T-helper 1 cell treated with Interleukin-12 subunit alpha and Interleukin-12 subunit beta and Interleukin-4 antibody, amounts not matched to agents 30 ng/mL and 1 ng/mL, for 36 hours (primary cell): Measurements from ENCODE around the gene DNAH7. TPM values are rescaled to one million over a fixed set of nuclear protein-coding genes. Genes with fewer than 3 reads are reported as not detected.

ENCODE experiments used
- intact Hi-C: fragments of 100-400 bp; cut with micrococcal nuclease; formaldehyde crosslinking; loops from one replicate; pipeline ENCODE4 v1.15.1; 2024
- total RNA-seq: library from RNA; stranded (reverse); gene quantifications from 2 replicates; pipeline ENCODE4 v1.2.3, GENCODE V29; 2022

Gene DNAH7
- total RNA-seq, 1 donor from 2014 or later = 0.05 TPM

DNA sequence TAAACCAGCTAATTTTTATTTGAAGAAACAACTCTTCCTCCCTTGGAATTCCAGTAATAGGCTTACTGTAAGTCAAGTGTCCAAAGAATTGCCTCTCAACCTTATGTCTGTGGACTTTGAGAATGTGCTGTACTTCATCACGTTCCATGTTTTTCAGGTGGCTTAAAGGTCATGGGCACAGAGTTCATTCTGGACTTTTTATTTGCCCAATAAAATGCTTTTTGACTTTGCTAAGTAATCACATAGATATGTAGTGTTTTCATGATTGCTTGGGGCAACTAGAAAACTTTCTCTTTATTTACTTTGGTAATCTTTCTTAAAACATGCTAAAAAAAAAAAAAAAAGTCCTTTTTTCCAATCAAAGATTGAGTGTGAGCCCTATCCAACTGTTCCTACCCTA is 10.4 kb upstream of the DNAH7 start:
- intact Hi-C loops = loop anchor here (2.0 to 5.0 kb wide), 3 partner anchors 58 to 673 kb away; no protein-coding TSS in a partner anchor

DNA sequence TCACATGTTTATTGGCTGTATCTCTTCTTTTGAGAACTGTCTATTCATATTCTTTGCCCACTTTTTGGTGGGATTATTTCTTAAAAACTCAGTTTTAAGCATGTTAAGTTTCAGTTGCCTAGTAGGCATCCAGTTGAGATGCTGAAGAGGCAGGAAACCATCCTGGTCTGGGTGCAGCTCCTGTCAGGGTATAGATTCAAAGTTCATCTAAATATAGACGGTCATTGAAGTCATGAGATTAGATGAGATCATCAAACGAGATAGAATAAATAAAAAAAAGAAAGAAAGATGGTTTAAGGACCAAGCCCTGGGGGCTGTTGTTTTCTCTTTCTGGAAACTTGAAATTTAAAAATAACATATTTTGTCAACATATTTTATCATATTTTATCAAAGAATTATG is 9.2 kb upstream of the DNAH7 start:
- intact Hi-C loops = loop anchor here (1.0 to 5.0 kb wide), 7 partner anchors 10 to 674 kb away; partner anchors contain the start of gene DNAH7

DNA sequence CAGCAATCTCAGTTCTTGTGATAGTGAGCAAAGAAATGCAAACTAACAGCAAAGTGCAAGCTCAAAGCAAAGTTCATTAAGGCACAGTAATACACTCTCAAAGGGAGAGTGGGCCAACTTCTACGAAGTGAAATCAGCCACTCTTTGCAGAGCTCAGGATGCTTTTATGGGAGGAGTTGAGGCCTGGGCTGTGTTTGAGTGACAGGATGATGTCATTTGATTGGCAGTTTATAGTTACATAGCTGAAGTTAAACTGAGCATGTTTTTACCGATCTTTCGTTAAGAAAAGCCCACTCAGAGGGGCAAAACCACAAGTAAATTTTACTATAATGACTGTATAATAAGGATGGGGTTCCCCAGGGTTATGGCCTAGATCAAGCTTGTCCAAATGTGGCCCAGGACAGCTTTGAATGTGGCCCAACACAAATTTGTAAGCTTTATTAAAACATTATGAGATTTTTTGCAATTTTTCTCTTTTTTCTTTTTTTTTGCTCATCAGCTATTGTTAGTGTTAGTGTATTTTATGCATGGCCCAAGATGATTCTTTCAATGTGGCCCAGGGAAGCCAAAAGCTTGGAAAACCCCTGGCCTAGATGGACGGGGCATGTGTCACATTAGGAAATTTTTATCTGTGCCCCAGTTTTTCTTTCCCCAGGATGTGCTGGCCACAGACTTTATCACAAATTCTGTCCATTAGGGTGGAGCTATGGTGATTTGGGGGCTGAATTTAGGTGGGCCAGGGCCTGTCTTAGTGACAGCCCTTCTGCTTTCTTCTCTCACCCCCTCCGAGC is 8.3 kb upstream of the DNAH7 start:
- intact Hi-C loops = loop anchor here (5.0 kb wide), 1 partner anchor 675 kb away; no protein-coding TSS in a partner anchor

DNA sequence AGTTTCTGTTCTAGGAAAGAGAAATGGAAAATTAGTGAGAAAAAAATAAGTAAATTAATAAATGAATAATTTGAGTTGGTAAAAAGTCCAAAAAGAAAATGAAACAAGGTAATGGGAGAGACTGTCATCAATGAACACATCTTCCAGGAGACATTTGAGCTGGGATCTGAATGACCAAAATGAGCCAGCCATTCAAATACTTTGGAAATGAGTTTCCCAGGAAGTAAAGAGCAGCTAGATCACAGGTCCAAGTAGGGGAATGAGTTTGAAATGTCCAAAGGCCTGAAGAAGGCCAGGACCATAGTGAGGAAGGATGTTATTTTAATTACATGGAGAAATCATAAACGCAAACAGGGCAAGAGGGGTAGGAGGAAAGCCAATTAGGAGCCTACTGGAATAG is 6.6 kb upstream of the DNAH7 start:
- intact Hi-C loops = loop anchor here (5.0 kb wide), 1 partner anchor 677 kb away; no protein-coding TSS in a partner anchor

DNA sequence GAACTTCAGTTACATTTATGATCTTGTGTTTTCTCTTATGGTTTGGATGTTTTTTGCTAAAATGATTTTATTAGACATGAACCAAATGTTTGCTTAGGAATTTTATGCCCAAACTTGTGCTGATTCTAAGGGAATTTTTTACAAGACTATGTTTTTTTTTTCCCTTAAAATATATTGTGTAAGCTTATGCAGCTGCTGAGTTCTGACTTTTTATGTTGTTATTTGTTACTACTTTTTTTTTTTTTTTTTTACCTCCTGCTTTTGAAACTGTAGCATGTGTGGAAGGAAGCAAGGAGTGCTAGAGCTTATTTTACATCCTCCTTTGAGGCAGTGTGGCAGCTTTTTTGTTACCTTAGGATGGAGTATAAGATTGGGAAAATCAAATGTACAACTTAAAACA is 6.0 kb upstream of the DNAH7 start:
- intact Hi-C loops = loop anchor here (5.0 kb wide), 1 partner anchor 678 kb away; no protein-coding TSS in a partner anchor

DNA sequence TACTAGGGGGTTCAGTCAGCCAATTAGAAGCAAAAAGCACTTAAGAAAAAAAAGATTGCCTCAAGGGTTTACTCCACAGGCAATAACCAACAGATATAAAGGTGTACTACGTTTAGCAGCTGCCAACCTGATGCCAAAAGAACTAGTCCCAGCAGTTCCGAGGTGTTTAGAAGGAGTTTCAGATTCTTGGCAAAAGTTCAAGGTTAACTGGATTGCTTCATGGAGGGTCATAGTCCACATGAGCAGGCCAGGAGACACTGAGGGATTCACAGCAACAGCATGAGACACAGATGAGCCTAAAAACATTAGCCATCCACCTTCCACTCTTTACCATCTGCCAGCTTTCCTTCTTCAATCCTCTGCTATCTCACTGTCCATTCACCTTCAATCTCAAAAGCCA is 4.9 kb upstream of the DNAH7 start:
- intact Hi-C loops = no loop called here

DNA sequence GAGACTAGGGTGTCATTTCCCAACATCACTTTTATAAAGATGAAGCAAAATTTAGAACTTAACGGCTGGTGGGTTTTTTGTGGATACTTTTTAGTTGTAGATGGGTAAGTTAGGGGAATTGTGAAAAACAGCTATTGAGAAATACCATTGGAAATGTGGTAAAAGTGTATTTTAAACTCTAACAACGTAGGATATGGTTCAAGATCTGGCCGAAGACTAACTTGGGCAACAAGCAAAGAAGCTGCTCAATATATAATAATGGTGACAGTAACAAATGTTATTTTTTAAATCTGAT is 1.6 kb downstream of the DNAH7 start:
- intact Hi-C loops = loop anchor here (2.0 to 10.0 kb wide), 6 partner anchors 580 to 1710 kb away; partner anchors contain the start of gene MARS2

DNA sequence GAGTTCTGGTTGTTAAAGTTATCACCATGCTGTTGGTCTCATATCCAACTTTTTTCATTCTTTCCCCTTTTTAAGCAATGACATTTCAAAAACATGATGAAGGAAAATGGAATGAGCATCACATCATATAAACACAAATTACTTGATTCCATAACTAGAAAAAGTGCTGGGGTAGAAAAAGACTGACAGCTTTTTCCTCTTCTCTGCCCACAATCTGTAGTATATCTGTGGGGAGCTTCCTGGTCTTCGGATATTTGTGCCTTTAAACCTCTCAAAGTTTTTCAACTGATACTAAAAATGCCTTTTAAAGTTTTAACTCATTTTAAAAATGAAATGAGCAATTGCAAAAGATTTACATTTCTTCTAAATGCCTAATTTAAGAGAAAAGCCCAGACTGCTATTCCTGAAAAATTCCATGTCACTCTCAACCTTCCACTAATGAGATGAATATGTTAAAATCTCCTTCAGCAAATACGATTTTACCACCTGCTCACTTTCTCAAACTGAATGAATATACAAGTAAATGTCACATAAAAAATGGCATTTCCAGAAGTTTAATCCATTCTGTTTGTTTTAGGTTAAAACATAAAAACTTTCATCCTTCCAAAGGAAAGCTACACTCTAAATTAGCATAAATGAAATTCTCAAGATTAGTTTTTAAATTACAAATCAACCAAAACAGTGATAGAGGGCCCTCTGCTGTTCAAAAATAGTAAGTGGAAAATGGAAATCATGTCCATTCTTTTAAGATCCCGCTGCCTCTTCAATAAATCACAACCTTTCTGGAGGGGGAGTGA is 2.1 kb downstream of the DNAH7 start:
- intact Hi-C loops = loop anchor here (1.0 to 10.0 kb wide), 8 partner anchors 490 to 1900 kb away; partner anchors contain the start of gene MARS2

DNA sequence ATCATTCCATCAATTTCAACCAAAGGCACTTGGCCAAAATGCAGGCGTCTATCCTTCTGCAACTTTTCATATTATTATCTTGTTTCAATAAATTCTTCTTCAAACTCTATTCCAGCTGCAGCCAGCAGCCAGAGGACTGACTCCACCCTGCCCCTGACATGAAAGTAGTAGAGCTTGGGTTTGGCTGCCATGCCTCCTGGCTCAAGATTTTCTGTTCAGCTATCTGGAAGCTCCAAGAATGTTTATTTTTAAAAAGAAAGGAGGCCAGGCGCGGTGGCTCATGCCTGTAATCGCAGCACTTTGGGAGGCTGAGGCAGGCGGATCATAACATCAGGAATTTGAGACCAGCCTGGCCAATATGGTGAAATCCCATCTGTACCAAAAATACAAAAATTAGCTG is 4.9 kb downstream of the DNAH7 start:
- intact Hi-C loops = loop anchor here (10.0 kb wide), 2 partner anchors 649 to 1641 kb away; partner anchors contain the start of gene MARS2

DNA sequence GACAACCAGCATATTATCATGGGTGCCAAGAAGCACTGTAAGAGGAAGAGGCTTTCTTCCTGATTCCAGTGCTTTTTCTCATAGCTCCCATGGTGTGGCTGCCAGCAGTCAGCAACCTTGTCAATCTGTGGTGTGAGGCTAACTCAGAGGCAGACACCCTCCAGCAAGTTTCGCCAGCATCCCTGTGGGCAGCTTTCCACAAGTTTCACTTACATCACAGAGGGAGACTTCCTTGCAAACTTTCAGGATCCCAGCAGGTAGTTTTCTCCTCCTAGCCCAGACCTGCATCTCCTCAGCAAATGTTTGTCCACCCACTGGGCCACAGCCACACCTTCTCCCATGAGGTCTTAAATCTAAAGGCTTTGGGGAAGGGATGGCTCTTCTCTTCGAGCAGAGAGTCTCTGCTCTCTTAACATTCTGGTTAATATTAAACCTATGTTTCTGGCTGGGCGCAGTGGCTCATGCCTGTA is 9.1 kb downstream of the DNAH7 start:
- intact Hi-C loops = no loop called here

DNA sequence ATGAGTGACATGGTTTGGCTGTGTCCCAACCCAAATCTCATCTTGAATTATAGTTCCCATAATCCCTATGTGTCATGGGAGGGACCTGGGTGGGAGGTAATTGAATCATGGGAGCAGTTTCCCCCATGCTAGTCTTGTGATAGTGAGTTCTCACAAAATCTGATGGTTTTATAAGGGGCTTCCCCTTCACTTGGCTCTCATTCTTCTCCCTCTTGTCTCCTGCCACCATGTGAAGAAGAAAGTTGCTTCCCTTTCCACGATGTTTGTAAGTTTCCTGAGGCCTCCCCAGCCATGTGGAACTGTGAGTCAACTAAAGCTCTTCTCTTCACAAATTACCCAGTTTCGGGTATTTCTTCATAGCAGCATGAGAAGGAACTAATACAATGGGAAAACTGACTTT is 14.0 kb downstream of the DNAH7 start:
- intact Hi-C loops = no loop called here

DNA sequence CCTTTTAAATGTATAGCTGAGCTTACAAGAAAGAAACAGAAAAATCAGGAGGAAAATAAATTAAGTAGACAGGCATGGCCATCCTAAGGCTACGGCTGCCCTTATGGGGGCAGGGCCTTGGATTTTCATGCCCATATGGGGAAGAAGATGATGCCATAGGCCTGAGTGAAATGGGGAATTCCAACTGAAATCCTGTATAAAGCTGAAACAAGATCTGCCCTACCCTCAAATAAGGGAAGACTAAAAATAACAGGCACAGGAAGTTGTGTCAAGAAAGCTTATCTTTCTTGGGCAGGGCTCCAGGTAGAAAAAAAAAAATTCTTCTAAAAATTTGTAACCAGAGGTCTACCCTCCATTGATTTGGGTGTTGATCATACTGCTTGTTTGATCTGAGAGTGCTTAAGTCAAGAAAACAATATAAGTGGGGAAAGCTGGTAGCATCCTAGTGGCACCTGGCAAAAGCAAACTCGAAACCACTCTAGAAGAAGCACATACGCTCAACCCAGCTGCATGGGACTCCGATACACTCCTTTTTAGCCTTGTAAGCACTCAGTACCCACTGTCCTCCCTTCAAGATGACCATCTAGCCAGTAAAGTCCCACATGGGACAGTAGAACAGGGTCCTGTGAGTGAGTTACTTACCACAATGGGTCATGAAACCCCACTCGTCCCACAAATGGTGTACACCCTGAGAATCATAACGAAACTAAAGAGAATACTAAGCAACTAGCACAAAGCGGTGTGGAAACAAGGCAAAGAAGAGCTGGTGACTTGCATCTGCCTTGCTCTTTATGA is 22.3 kb downstream of the DNAH7 start:
- intact Hi-C loops = no loop called here

DNA sequence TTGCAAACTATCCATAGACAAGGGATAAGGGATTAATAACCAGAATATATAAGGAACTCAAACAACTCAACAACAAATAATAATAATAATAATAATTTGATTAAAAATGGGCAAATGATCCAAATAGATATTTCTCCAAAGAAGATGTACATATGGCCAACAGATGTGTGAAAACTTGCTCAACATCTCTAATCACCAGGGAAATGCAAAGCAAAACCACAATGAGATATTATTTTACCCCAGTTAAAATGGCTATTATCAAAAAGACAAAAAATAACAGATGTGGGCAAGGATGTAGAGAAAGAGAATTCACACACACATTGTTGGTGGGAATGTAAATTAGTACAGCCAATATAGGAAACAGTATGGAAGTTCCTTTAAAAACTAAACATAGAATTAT is 26.9 kb downstream of the DNAH7 start:
- intact Hi-C loops = no loop called here

DNA sequence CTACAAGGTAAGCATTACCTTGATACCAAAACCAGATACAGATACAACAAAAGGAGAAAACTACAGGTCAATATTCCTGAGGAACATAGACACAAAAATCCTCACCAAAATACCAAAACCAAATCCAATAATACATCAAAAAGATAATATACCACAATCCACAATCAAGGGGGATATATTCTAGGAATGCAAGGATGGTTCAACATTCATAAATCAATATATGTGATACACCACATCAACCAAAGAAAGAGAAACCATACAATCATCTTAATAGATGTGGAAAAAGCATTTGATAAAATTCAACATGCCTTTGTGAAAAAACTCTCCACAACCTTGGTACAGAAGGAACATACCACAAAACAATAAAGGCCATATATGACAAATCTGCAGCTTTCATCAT is 28.4 kb downstream of the DNAH7 start:
- intact Hi-C loops = no loop called here

DNA sequence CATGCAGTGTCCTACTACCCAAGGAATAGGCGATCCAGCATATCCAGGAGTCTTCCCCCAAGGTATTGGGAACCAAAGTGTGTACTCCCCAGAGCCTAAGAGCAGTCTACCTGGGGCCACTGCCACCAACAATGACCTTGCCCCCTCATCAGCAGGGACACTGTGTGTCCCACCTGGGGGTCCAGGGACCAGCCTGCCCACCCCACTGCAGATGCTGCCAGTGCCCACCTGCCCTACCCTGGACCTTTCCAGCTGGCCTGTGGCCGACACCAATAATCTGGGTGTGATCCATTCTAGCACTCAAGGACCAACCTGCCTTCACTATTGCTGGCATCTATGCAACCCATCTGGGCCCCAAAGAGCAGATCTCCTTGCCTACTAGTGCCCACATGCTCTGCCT is 32.2 kb downstream of the DNAH7 start:
- intact Hi-C loops = no loop called here

DNA sequence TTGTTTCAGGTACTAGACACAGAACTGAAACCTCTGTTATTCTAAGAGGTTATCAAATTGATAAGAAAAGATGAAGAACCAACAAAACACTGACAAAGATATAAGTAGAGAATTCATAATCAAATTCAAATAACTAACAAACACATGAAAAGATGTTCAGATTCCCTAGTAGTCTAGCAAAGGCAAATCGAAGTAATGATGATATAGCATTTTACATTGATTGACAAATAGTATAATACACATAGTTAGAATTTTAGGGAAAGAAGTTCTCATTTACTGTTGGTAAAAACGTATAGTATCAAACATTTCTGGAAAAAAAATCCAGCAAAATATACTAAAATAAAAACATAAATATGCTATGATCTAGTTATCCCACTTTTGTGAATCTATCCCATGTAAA is 50.6 kb downstream of the DNAH7 start:
- intact Hi-C loops = no loop called here

DNA sequence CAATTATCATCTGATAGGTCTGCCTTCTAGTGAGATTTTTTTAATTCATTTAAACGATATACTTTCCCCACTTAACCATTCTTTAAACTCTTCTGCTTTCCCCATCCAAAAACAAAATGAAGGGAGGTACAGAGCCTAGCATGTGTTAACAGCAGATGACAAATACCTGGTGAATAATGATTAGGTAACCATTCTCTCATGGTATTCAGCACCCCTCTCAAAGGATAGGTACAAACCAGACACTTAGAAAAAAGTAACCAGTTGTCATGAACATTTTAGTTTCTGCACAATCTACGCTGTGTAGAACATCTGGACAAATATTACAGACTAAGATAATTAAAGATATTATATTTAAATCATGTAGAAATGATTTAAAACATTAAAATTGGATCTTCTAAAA is 56.3 kb downstream of the DNAH7 start:
- intact Hi-C loops = no loop called here

DNA sequence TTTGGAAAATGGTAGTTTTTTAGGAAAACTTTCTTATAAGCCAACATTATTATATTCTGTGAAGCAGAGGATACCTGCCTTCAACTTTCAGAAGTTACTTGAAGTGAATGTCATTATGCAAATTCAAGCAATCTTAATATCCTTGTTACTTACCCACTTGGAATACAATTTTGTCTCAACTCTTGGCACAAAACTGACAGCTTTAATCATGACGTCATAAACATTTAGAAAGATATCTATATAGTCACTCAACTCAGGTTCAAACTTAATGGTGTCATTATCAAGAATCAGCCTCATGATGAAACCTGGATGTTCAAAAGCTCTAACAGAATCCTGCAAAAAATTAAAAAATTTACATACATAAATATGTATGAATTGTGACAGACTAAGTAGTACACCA is 68.1 kb downstream of the DNAH7 start:
- intact Hi-C loops = no loop called here

DNA sequence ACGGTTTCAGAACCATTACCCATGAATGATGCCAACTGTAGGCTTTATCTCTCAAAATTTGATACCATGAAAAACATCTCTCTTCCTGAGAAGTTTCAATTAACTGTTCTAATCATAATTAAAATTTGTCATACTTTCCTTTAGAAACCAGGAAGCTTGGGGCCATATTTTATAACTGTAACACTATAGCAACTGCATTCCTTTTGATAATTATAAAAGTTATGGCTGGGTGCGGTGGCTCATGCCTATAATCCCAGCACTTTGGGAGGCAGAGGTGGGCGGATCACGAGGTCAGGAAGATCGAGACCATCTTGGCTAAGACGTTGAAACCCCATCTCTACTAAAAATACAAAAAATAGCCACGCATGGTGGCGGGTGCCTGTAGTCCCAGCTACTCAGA is 70.6 kb downstream of the DNAH7 start:
- intact Hi-C loops = no loop called here

DNA sequence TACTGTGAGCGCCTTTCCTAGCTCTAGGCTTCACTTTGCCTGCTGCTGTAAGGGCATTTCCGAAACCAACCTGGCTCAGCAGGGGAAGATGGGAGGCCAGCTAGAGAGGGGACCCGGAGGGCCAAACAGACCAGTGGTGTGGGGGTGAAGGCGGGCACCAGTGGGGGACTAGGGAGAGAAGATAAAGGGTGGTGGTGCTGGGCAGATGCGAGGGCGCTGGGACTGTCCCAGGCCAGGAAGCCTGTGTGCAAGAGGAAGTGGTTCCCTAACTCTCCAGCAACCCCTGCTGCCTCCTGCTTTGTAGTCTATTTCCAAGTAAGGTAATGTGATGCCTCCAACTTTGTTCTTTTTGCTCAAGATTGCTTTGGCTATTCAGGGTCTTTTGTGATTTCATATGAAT is 73.1 kb downstream of the DNAH7 start:
- intact Hi-C loops = no loop called here

DNA sequence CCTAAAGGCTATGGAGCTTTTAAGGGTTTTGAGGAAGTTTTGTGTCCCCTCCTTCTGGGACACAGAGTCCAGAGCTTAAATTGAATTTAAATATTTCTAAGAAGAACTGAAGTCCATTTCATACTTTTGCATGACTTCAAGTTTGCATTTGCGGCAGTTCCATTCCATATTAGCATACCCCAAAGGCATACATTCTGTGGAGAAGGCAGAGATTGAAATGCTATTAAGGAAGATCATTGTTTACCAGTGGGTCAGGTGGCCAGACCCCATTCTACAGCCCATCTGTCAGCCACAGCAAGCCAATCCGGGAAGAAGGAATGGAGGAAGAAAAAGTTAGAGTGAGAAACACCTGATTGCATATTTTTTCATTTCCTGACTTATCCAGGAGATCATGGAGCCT is 75.0 kb downstream of the DNAH7 start:
- intact Hi-C loops = no loop called here
